DOHH2 (cell line): Measurements from ENCODE around the gene MAGEA8.
"Not testable (repeated sequence)": the region's sequence is repeated elsewhere in the genome, so short reads cannot be mapped to it uniquely, and the experiment has no call there.

Experiments used
- H3F3A ChIP-seq: fragments of 200-600 bp; sonication (generic), shearing (Covaris generic); 2 replicates; pipeline ENCODE4 v1.6.0; 2016; ENCODE audit warnings: antibody characterized with exemption, mild to moderate bottlenecking; ENCODE audit not compliant: control insufficient read depth, insufficient read depth
- H3K27ac ChIP-seq: fragments of 200-600 bp; sonication (generic); 2 replicates; pipeline ENCODE4 v1.5.1; 2014; ENCODE audit warnings: low read depth, mild to moderate bottlenecking, low read length, moderate library complexity
- H3K27me3 ChIP-seq: fragments of 200-600 bp; sonication (generic); 2 replicates; pipeline ENCODE4 v1.6.1; 2014; ENCODE audit warnings: mild to moderate bottlenecking, low read length, mixed read lengths; ENCODE audit not compliant: control insufficient read depth
- H3K36me3 ChIP-seq: fragments of 200-600 bp; sonication (generic); 2 replicates; pipeline ENCODE4 v1.6.1; 2014; ENCODE audit warnings: mild to moderate bottlenecking, low read length, moderate library complexity, mixed read lengths; ENCODE audit not compliant: control insufficient read depth
- H3K4me1 ChIP-seq: fragments of 200-600 bp; sonication (generic); 2 replicates; pipeline ENCODE4 v1.6.1; 2014; ENCODE audit warnings: mild to moderate bottlenecking, low read length, mixed read lengths; ENCODE audit not compliant: control insufficient read depth
- H3K4me2 ChIP-seq: fragments of 200-600 bp; sonication (generic); 2 replicates; pipeline ENCODE4 v1.6.0; 2014; ENCODE audit warnings: mild to moderate bottlenecking, low read length, moderate library complexity
- H3K4me3 ChIP-seq: fragments of 200-600 bp; sonication (generic); 2 replicates; pipeline ENCODE4 v1.5.1; 2014; ENCODE audit warnings: mild to moderate bottlenecking, low read length, mixed read lengths
- H3K79me2 ChIP-seq: fragments of 200-600 bp; sonication (generic); 2 replicates; pipeline ENCODE4 v1.6.1; 2014; ENCODE audit warnings: mild to moderate bottlenecking, low read length, mixed read lengths; ENCODE audit not compliant: control insufficient read depth
- H3K9me2 ChIP-seq: fragments of 200-600 bp; sonication (generic); replicated peaks from 2 replicates; pipeline ENCODE4 v1.6.1; 2014; ENCODE audit warnings: mild to moderate bottlenecking, low read length, mixed read lengths; ENCODE audit not compliant: control insufficient read depth
- H3K9me3 ChIP-seq: fragments of 200-600 bp; sonication (generic); 2 replicates; pipeline ENCODE4 v1.6.1; 2014; ENCODE audit warnings: antibody characterized with exemption, low read length, mixed read lengths; ENCODE audit not compliant: control insufficient read depth, insufficient read depth
- H4K20me1 ChIP-seq: fragments of 200-600 bp; sonication (generic); 2 replicates; pipeline ENCODE4 v1.6.0; 2014; ENCODE audit warnings: low read depth, mild to moderate bottlenecking, antibody characterized with exemption, low read length, moderate library complexity; ENCODE audit not compliant: control insufficient read depth, insufficient read depth
- EZH2phosphoT487 ChIP-seq: fragments of 200-600 bp; sonication (generic); IDR thresholded peaks from 2 replicates; pipeline ENCODE4 v1.6.1; 2017; ENCODE audit warnings: borderline replicate concordance, mild to moderate bottlenecking, antibody characterized with exemption, low read length, moderate library complexity, mixed read lengths
- TF ChIP-seq, protein P1 (sequence below): fragments of 200-600 bp; sonication (generic); IDR thresholded peaks from one replicate; pipeline ENCODE4 v1.5.1; 2014; ENCODE audit warnings: antibody characterized with exemption, mild to moderate bottlenecking, low read depth, low read length; ENCODE audit not compliant: poor library complexity, severe bottlenecking

The MAGEA8 gene, protein sequence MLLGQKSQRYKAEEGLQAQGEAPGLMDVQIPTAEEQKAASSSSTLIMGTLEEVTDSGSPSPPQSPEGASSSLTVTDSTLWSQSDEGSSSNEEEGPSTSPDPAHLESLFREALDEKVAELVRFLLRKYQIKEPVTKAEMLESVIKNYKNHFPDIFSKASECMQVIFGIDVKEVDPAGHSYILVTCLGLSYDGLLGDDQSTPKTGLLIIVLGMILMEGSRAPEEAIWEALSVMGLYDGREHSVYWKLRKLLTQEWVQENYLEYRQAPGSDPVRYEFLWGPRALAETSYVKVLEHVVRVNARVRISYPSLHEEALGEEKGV

DNA sequence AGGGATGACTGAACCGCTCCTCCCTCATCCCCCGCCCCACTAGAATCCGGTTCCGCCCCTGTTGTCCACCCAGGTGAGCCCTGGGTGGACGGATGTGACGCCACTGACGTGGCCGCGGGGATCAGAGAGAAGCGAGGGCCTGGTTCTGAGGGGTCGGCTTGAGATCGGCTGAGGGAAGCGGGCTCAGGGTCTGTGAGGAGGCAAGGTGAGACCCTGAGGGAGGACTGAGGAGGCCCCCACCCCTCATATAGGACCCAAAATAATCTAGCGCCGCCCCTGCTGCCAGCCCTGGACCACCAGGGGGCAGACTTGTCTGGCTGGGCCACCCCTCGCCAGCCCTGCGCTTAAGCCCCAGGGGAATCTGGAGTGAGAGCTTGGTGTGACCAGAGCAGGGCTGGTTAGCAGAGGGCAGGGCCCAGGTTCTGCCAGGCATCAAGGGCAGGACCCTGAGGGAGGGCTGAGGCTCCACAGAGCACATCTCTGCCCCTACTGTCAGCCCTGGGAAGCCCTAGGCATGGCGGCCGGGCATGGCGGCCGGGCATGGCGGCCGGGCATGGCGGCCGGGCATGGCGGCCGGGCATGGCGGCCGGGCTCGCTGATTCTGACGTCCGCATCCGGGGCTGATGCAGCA lies at the start of gene MAGEA8:
Gene MAGEA8, plus strand, starts transcription at position 103 of the 631 bp plus-strand sequence. CDS start 3,090 bp downstream, outside the sequence.
- Histone ChIP-seq H3K4me3 (no peak within 1 kb of the TSS), H3K36me3 (no peaks in the 10 kb centered on the region), H3K79me2 (no peaks in the 10 kb centered on the region), H3K27me3 (no peaks in the 10 kb centered on the region), H3K4me2 (no peak within 1 kb of the TSS), H4K20me1 (no peaks in the 10 kb centered on the region), H3K9me2 (no peaks in the 10 kb centered on the region), H3F3A (no peaks in the 10 kb centered on the region), H3K4me1 (no peaks in the 10 kb centered on the region), H3K9me3 (no peaks in the 10 kb centered on the region), H3K27ac (no peak within 1 kb of the TSS)
- TF ChIP-seq, protein P1, sequence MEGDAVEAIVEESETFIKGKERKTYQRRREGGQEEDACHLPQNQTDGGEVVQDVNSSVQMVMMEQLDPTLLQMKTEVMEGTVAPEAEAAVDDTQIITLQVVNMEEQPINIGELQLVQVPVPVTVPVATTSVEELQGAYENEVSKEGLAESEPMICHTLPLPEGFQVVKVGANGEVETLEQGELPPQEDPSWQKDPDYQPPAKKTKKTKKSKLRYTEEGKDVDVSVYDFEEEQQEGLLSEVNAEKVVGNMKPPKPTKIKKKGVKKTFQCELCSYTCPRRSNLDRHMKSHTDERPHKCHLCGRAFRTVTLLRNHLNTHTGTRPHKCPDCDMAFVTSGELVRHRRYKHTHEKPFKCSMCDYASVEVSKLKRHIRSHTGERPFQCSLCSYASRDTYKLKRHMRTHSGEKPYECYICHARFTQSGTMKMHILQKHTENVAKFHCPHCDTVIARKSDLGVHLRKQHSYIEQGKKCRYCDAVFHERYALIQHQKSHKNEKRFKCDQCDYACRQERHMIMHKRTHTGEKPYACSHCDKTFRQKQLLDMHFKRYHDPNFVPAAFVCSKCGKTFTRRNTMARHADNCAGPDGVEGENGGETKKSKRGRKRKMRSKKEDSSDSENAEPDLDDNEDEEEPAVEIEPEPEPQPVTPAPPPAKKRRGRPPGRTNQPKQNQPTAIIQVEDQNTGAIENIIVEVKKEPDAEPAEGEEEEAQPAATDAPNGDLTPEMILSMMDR = peak; percentile 30
- TF ChIP-seq EZH2phosphoT487 = no peak

DNA sequence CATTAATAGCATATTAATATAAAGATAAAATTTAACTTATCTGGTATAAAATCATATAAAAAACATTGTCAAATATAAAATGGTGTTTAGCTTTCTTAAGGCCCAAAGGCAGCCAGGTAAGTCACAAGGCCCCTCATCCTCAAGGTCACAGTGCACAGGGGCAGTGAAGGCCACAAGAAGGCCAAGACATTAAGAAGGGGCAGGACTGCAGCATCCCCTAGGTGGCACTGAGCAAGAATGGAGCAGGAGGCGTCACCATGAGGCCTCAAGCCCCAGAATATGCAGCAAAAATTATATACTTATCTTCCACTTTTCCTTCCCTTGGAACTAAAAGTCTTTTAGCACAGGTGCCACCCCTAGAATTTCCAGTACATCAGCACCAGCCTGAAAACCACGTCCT lies 49.5 kb upstream of the MAGEA8 start:
- Histone ChIP-seq H4K20me1 (no peaks in the 10 kb centered on the region), H3K4me1 (no peaks in the 10 kb centered on the region)
- TF ChIP-seq, protein P1 = no peak
- no peak for TF ChIP-seq EZH2phosphoT487

DNA sequence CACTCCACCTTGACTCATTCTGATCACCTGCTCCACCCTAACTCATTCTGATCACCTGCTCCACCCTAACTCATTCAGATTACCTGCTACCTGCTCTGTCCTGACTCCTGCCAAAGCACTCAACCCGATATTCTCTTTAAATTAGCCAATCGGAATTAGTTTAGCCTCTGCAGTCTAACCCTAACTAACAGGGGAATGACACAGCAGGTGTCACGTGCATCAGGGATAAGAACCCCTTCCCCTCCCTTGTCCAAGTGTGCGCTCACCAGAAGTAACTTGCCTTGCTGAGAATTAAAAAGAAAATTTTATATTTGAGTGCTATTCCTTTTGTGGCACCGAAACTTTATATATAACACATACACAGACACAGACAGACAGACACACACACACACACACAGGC lies 44.3 kb upstream of the MAGEA8 start:
- H3K4me2 ChIP-seq, H3K36me3 ChIP-seq, H3K79me2 ChIP-seq, H3K27ac ChIP-seq, H3K9me3 ChIP-seq, H3K27me3 ChIP-seq, H3K4me3 ChIP-seq, H4K20me1 ChIP-seq, H3K4me1 ChIP-seq, H3K9me2 ChIP-seq, H3F3A ChIP-seq: not testable (repeated sequence)

More for the DNA sequence above, 49.5 kb upstream of the MAGEA8 start:
- no peaks in the 10 kb centered on the region for H3K79me2 ChIP-seq
- H3K36me3 ChIP-seq = no peaks in the 10 kb centered on the region
- no peak overlapping the region for H3K4me2 ChIP-seq
- no peak overlapping the region for H3K4me3 ChIP-seq
- no peak overlapping the region for H3K27ac ChIP-seq
- no peaks in the 10 kb centered on the region for H3K9me3 ChIP-seq
- H3K9me2 ChIP-seq = no peaks in the 10 kb centered on the region
- H3K27me3 ChIP-seq = peaks cover 11% of the 10 kb centered on the region
- no peaks in the 10 kb centered on the region for H3F3A ChIP-seq

DNA sequence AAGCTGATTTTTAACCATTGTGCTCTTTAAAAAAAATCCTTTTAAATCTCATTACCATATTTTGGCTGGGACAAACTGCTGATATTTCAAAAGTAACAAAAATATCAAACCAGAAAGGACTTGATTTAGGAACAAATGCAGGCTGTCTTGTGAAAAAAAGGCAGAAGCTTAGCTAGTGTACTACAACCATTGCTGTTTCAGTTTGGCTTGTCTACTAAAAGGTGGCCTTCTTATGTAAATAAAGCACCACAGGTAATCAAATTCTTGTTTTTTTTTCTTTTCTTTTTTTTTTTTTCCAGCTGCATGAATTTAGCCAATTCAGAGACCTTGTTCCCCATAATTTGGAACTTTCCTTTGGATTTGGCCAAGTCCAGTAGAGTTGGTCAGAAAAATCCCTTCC lies 43.8 kb upstream of the MAGEA8 start:
- H3K9me3 ChIP-seq = no peaks in the 10 kb centered on the region
- no peaks in the 10 kb centered on the region for H3K79me2 ChIP-seq
- no peaks in the 10 kb centered on the region for H3K27me3 ChIP-seq
- no peak overlapping the region for H3K4me3 ChIP-seq
- no peak overlapping the region for H3K4me2 ChIP-seq
- H3K27ac ChIP-seq = no peak overlapping the region
- TF ChIP-seq, protein P1 = no peak
- TF ChIP-seq EZH2phosphoT487 = no peak
- H4K20me1 ChIP-seq = no peaks in the 10 kb centered on the region
- H3K36me3 ChIP-seq = no peaks in the 10 kb centered on the region
- H3F3A ChIP-seq = no peaks in the 10 kb centered on the region
- H3K4me1 ChIP-seq = no peaks in the 10 kb centered on the region
- no peaks in the 10 kb centered on the region for H3K9me2 ChIP-seq
